GM21576 (cell line): ENCODE results near the gene KRT38.
"Not testable (repeated sequence)": the region's sequence is repeated elsewhere in the genome, so short reads cannot be mapped to it uniquely, and the experiment has no call there.

Source experiments
- ATAC-seq: cut with Tn5 transposase; IDR thresholded peaks from one replicate; pipeline ENCODE4 v1.9.1; 2021; ENCODE audit warnings: mild to moderate bottlenecking, moderate library complexity; ENCODE audit not compliant: unreplicated experiment

KRT38 gene

GRCh38 chr17:41424111-41424635 lies 16.6 kb downstream of the KRT38 start, which contains the start of gene KRT37:
Gene KRT37, minus strand, starts transcription at chr17:41424585. Its CDS starts 62 bp downstream, at chr17:41424523.
- ATAC-seq = no peak

GRCh38 chr17:41422586-41422985 lies 18.2 kb downstream of the KRT38 start:
- not testable (repeated sequence) for ATAC-seq

- ATAC-seq = no peak
Observed at GRCh38 chr17:41421617-41422016, 19.2 kb downstream of the KRT38 start.

- ATAC-seq = no peak
Observed at GRCh38 chr17:41421116-41421515, 19.7 kb downstream of the KRT38 start.

GRCh38 chr17:41420134-41420533 lies 20.6 kb downstream of the KRT38 start:
- ATAC-seq = no peak

- ATAC-seq = no peak
Observed at GRCh38 chr17:41419716-41420115, 21.1 kb downstream of the KRT38 start.

GRCh38 chr17:41418116-41418860 lies 22.5 kb downstream of the KRT38 start:
- no peak for ATAC-seq

- no peak for ATAC-seq
Observed at GRCh38 chr17:41417576-41418015, 23.2 kb downstream of the KRT38 start.

GRCh38 chr17:41417127-41417526 lies 23.7 kb downstream of the KRT38 start:
- no peak for ATAC-seq

- no peak for ATAC-seq
Observed at GRCh38 chr17:41416479-41416878, 24.3 kb downstream of the KRT38 start.

GRCh38 chr17:41415833-41416335 lies 24.9 kb downstream of the KRT38 start:
- ATAC-seq = no peak

- ATAC-seq = no peak
Observed at GRCh38 chr17:41415411-41415810, 25.4 kb downstream of the KRT38 start.

GRCh38 chr17:41413982-41414381 lies 26.8 kb downstream of the KRT38 start:
- ATAC-seq = no peak

GRCh38 chr17:41413353-41413957 lies 27.3 kb downstream of the KRT38 start:
- no peak for ATAC-seq

- ATAC-seq = no peak
Observed at GRCh38 chr17:41411072-41411840, 29.5 kb downstream of the KRT38 start.

GRCh38 chr17:41407226-41407625 lies 33.6 kb downstream of the KRT38 start:
- ATAC-seq = no peak

GRCh38 chr17:41406205-41406604 lies 34.6 kb downstream of the KRT38 start:
- ATAC-seq = no peak

GRCh38 chr17:41404024-41404671 lies 36.6 kb downstream of the KRT38 start:
- ATAC-seq = no peak

GRCh38 chr17:41403404-41404023 lies 37.3 kb downstream of the KRT38 start:
- ATAC-seq = no peak

- ATAC-seq = no peak
Observed at GRCh38 chr17:41402161-41402560, 38.6 kb downstream of the KRT38 start.
